ENCODE measurements around the gene PIGH.

The PIGH gene

GRCh38 chr14:67573228-67574010 is 26.6 kb downstream of the PIGH start:
- DNase-seq = no peak

DNA sequence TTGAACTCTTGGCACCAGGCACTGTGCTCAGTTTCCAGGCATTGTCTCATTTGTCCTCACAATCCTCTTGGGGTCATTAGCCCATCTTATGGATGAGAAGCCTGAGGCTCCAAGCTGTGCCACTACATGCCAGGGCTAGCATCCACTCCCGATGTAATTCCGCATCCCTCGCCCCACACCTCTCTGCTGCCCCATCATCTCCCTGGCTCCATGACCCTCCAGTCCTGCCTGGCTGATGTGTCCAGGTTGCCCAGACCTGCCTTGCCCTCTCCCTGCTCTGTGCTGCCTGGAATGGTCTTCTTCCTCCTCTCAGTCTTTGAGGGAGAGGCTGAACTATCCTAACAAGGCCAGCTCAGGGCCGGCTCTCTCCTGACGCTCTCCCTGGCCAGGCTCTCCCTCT is 27.5 kb downstream of the PIGH start:
- no peak for DNase-seq

GRCh38 chr14:67571991-67572323 is 28.1 kb downstream of the PIGH start:
- no peak for DNase-seq

- DNase-seq = peak; percentile 79 to 81
Observed at GRCh38 chr14:67571275-67571990, 28.6 kb downstream of the PIGH start.

DNA sequence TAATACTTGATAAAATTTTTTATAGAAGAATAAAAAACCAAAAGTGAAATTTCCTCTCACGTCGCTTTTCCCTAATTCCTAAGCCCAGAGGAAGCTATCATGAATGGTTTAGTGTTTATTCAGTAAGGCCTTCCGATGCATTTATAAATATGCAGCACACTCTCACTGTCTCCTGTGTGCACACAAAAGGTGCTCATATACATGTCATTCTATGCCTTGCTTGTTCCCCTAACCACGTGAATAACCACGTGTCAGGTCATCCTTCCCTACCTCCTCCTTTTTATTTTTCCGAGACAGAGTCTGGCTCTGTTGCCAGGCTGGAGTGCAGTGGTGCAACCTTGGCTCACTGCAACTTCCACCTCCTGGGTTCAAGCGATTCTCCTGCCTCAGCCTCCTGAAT is 29.6 kb downstream of the PIGH start:
- no peak for DNase-seq

DNA sequence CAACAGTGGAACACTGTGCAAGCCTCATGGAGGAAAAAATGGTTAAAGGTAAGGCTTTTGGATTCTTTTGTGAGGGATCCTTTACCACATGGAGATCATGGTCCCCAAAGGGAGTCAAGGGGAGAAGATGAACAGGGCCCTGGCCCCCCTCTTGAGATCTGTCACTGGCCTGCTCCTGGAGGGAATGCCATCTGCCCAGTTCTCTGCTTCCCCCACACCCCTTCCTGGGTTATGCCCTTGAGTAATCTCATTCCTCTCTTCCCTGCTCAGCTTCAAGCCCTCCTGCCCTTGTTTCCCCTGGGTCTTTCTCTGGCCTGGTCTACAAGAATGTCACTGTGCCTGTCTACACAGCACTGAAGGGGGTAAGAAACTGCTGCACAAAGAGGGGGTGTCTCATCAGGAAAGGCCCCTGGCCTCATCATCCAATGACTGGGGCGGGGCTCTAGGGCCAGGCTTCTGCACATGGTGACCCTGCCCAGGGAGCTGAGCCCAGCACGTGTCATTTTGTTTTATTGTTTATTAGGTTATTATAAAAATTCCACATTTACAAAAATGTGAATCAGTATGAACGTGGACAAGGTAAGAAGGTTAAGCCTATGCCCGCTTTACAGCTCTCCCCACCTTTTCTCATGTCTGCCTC is 30.3 kb downstream of the PIGH start:
- no peak for DNase-seq

DNA sequence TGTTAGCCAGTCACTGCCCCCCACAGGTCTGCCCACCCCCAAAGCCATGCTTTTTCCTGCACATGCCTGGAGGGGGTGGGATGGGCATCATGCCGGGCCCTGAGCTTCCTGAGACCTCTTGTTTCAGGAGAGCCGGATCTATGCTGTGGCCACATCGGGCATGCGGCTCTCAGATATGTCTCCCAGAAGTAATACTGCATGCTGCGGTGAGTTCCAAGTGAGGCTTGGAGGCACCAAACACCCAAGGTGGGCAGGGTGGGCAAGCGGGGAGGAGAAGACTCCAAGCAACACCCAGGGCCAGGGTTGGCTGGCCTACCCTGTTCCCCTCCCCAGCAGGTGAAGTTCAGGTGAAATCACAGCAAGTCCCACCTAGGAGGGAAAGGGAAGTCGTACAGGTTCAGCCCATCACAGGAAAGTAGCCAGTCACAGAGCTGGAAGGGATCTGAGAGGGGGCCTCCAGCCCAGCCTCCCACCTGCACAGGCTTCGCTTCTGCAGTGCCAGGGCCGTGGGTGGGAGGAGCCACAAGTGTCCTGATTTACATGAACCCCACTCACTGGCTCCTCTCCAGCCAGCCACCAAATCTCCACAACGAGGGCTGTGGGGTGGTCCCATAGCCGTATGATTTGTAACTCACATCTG is 30.9 kb downstream of the PIGH start:
- DNase-seq = no peak

GRCh38 chr14:67567654-67568053 is 32.4 kb downstream of the PIGH start:
- DNase-seq = no peak

DNA sequence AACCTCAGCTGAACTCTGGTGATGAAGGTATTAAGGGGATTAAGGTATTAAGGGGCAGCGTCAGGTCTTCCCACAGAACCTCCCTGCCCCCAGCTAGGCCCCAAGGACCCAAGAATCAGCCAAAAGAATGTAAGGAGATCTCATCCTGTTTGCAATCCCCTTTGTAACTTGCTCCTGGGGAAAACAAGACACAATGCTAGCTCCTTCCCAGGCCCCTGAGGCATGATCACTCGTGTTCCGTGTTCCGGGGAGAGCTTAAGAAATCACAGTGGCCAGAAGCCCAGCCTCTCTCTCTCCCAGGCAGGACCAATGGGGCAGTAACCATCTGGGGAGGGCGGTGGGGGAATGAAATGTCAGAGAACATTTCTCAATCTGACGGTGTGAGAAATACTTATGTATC is 33.2 kb downstream of the PIGH start:
- no peak for DNase-seq

DNA sequence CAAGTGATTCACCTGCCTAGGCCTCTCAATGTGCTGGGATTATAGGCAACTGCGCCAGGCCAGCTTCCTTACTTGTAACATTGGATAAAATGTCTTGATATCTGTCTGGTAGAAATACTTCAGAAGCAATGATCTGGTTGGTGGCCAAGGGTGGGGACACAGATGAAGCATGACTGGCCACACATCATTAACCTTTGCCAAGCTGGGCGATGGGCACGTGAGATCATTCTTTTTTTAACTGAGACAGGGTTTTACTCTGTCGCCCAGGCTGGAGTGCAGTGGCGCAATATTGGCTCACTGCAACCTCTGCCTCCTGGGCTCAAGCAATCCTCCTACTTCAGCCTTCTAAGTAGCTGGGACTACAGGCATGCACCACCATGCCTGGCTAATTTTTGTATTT is 35.8 kb downstream of the PIGH start:
- no peak for DNase-seq

DNA sequence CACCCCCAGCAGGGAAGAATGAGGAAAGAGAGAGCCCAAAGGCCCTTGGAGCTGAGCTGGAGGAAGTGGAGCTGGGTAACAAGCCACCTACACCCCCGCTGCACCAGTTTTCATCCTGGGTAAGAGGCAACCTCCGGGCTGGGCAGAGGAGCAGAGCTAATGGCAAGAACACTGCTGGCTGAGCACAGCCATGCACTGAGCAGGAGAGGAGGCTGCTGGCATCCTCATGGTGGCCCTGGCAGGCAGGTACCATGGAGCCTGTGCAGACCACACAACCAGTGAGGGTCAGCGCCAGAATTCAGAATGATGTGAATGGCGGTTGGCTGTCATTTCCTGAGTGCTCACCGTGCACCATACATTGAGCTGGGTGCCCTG is 37.3 kb downstream of the PIGH start:
- no peak for DNase-seq

DNA sequence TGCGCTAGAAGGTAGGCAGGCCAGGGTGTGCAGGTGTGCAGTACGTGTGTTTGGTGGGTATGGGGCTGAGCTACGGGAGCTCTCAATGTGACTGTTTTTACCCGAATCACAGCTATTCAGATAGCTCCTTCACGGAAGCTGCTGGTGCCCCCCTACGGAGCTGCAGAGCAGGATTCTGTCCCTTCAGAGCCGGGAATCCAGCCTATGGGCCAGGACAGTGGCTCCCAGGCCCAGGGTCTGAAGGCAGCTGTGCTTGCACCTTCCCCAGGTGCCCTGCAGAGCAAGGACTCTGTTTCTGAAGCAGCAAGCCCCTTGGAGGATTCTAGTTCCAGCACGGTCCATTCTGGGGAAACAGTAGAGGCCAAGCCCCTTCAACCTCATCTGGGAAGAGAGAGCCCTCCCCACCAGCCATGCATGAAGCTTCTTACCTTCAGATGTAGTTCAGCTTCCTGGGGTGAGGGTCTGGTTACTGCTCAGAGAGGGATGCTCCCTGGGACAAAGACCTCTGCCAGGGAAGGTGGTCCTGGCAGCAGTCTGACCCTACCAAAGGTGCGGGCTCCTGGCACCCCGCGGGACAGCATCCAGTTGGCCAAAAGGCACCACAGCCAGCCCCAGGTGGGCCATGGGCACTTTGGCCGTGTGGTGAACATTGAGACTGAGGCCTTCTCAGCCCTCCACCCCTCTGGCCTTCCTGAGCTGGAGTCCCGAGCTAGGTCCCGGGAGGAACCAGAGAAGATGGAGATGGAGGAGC is 37.9 kb downstream of the PIGH start:
- no peak for DNase-seq

GRCh38 chr14:67559639-67560038 is 40.4 kb downstream of the PIGH start:
- DNase-seq = no peak

GRCh38 chr14:67557656-67558055 is 42.4 kb downstream of the PIGH start:
- DNase-seq = no peak

DNA sequence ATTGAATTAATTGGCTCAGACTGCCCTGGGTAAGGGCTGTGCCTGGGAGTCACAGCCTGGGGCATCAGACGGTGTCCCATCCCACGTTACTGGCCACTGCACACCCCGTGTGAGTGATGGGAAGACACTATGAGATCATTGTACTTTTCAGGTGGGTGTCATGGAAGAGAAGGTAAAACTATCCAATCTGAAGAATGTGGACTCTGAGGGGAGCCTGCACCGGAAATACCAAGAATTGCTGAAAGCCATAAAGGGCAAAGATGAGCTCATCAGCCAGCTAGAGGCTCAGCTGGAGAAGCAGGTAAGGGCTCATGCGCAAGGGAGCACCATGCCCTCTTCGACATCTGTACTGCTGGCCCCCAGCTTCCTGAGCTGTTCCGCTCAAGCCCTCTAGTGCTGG is 43.0 kb downstream of the PIGH start:
- no peak for DNase-seq

DNA sequence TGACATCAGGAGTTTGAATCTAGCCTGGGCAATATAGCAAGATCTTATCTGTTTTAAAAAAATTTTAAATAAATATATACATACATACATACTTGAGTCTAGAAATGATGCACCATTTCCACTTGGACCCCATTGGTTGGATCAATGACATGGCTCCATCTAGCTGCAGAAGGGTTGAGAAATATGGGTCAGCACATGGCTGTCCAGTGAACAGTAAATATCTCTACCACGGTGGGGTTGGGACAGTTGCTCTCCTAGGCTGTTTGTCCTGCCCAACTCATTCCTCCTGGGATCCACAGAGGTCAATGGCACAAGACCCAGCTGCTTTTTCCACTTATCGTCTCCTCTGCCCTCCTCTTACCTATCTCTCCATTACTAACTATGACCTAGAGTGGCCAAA is 43.4 kb downstream of the PIGH start:
- DNase-seq = no peak

- DNase-seq = no peak
Observed at GRCh38 chr14:67555518-67556090, 44.5 kb downstream of the PIGH start.

- DNase-seq = no peak
Observed at GRCh38 chr14:67554341-67554740, 45.7 kb downstream of the PIGH start.

- DNase-seq = no peak
Observed at GRCh38 chr14:67553547-67553946, 46.5 kb downstream of the PIGH start.

- DNase-seq = no peak
Observed at GRCh38 chr14:67551940-67552339, 48.1 kb downstream of the PIGH start.

DNA sequence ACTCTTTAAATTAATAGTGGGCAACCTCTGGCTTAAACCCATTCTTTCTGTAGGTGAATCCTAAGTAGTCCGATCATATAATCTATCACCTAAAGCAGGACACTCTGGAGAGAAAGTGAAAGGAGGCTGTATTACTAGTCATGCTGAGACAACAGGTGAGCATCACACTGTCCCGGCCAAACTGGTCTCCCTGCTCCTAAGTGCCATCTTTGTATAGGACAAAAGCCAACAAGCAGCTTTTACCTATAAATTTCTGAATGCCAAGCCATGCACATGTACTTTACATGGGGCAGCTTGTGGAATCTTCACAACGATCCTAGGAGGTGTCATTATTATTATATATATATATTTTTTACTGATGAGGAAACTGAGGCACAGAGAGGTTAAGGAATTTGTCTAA is 48.9 kb downstream of the PIGH start:
- no peak for DNase-seq

GRCh38 chr14:67549734-67550133 is 50.3 kb downstream of the PIGH start:
- DNase-seq = no peak

All from activated T-cell treated with anti-CD3 and anti-CD28 coated beads, Interleukin-2, amount 50 U/mL, for 48 hours (primary cell).